ENCODE data around the gene RTN4RL2.

RTN4RL2 gene

DNA sequence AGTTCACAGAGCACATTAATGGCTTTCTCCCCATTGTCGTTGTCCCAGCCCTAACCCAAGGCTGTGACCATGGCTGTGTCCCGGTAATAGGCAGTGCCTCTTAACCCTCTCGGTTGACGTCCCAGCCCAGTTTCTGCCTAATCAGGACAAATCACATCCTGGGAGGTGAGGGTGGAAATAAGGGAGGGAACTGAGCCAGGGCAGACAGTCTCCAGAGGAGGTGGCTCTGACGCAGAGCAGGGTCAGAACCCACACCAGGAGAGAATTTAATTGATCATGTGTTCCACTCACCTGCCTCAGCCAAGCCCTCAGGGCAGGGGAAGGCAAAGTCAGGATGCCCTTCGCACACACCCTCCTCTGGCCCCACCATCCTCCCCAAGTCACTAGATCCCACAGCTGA is 38.2 kb downstream of the RTN4RL2 start:
- in situ Hi-C loops (cut with MboI; ENCODE audit: low sequenced_read_pairs), result no loop called here

DNA sequence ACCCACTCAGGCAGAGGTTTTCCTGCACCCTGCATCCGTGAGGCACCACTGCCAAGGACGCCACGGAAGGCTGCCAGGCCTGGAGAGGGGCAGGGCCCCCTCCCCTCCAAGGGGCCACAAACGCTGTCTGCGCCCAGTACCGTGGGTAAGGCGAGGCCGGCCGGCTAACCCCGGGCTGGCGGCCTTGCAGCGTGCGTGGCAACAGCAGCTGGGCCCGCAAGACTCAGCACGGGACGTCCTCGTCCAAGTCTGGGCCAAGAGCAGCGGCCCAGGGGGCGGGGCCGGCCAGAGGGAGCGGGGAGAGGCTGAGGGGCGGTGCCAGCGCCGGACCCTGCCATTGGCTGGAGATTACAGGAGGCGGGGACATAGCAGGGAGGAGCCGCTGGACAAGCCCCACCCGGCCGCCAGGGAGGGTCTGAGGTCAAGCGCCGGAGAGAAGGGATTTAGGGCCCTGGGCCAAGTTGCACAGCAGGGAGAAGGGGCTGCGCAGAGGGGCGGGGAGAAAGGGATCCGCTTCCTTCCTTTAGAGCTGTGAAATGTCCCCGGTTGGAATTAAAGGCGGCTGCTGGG is 39.2 kb downstream of the RTN4RL2 start:
- in situ Hi-C loops (cut with MboI; ENCODE audit: low sequenced_read_pairs), result no loop called here

DNA sequence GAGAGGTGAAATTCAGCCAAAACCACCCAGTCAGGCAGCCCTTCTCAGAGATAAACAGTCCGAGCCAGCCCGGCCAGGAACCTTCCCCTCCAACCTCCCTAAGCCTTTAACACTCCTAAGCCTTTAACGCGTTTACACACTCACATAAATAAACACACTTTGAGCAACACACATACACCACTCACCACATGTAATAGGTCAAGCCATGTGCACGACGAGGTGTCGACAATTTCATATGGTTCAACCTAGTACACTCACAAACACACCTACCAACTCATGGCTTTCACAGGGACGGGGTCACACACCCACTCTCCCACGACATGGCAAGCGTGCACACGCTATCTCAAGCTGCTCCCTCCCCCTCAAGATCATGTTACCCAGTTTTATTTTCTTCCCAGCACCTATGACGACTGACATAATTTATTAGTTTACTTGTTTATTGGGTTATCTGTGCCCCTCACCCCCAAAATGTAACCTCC is 39.7 kb downstream of the RTN4RL2 start:
- in situ Hi-C loops (cut with MboI; ENCODE audit: low sequenced_read_pairs), result no loop called here

DNA sequence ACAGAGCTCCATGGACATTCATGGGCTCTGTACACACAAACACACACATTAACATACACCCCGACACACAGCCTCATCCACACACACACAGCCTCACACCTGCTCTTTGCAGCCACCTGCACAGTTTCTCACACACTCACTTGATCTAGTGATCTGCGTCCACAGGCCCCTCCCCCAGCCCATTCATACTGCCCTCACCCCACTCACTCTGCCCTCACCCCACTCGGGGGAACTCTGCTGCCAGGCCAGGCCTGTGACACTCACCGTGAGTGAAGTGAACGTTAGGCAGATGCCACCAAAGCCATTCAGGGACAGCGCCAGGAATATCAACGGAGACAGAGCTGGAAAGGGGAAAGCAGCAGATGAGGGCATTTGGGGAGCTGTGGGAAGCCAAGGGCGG is 40.2 kb downstream of the RTN4RL2 start:
- in situ Hi-C loops (cut with MboI; ENCODE audit: low sequenced_read_pairs), result no loop called here

DNA sequence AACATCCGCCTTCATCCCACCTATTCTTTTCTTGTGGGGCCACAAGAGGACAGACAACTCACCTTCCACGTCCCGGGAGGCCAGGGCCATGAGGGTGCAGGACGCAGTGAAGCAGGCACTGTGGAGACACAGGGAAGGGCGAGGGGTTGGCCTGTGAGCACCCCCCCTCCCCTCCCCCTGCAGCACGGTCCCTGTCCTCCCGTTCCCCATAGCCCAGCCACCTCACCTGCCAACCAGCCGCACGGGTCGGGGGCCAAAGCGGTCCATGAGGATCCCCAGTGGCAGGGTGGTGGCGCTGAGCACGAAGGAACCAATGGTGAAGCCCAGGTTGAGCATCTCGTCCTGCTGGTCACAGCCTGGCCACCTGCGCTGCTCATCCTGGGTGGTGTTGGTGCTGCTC is 40.6 kb downstream of the RTN4RL2 start:
- in situ Hi-C loops (cut with MboI; ENCODE audit: low sequenced_read_pairs), result no loop called here

DNA sequence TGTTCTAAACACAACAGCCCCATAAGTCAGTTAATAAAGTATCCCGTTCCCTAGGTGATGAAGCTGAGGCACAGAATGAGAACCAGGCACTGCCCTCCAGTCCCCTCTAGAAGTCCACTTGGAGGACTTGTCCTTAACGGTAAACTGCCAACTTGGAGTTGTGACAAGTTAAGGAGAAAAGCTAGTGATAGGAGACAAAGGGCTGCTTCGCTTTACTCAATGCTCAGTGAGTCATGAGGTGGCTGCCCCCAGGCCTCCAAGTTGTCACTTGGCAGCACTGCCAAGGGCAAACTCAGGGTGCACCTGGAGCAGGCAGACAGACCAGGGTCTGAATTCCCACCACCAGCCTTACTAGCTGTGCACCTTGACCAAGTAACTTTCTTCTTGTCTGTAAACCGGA is 41.6 kb downstream of the RTN4RL2 start:
- in situ Hi-C loops (cut with MboI; ENCODE audit: low sequenced_read_pairs), result no loop called here

DNA sequence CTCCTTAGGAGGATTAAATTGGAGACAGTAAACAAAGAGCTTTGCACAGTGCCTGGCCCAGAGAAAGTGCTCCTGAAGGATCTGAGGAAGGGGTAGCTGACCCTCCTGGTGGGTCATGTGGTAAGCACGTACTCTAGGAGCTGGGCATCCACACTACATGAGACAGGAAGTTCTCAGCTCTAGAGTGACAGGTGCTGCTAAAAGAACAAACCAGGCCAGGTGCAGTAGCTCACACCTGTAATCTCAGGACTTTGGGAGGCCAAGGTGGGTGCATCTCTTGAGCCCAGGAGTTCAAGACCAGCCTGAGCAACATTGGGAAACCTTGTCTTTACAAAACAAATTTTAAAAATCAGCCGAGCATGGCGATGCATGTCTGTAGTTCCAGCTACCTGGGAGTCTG is 42.0 kb downstream of the RTN4RL2 start:
- in situ Hi-C loops (cut with MboI; ENCODE audit: low sequenced_read_pairs), result no loop called here

DNA sequence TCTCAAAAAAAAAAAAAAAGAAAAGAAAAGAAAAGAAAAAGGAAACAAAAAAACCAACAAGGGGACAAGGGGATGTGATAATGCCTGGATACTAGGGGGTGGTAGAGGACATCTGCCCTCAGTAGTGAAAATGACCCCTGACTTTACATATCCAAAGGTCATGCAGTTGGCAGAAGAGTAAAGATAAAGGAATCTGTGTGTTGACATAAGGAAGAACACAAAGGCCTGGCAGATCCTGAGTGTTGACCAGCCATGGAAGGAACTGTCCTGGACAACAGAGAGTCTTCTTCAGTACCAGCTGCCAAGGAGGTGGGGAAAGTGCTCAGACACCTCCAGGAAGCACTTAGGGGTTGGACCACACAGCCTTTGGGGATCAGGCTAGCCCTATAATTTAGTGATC is 42.5 kb downstream of the RTN4RL2 start:
- in situ Hi-C loops (cut with MboI; ENCODE audit: low sequenced_read_pairs), result no loop called here

DNA sequence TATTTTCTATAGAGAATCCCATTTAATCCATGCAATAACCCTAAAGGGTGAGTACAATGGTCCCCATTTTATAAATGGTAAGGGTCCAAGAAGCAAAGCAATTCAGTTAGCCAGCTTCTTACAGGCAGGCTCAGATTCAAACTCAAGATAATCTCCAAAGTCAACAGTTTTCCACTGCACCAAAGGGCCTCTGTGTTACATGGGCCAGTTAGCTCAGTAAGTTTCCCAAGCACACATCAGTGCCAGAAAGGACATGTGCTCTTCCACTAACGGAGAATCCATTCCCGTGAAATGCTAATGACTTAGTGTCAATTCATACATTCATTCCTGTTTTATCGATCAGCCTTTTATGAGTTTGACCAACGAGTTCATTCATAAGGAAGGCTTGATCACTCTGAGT is 44.2 kb downstream of the RTN4RL2 start:
- in situ Hi-C loops (cut with MboI; ENCODE audit: low sequenced_read_pairs), result no loop called here

DNA sequence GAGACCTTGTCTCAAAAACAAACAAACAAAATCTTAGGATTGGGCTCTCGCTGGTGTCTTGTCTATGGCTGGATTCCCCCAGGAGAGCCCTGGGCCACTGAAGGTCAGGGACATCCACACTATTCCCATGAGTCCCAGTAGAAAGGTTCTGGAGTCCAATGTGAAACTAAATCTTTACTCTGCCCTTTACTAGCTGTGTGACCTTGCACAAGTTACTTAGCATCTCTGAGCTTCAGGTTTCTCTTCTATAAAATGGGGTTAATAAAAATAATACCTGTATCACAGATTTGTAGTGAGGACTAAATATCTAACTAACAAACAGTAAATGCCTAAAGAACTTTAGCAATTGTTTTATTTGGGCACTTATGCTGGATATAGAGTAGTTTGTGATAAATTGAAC is 46.2 kb downstream of the RTN4RL2 start:
- in situ Hi-C loops (cut with MboI; ENCODE audit: low sequenced_read_pairs), result no loop called here

DNA sequence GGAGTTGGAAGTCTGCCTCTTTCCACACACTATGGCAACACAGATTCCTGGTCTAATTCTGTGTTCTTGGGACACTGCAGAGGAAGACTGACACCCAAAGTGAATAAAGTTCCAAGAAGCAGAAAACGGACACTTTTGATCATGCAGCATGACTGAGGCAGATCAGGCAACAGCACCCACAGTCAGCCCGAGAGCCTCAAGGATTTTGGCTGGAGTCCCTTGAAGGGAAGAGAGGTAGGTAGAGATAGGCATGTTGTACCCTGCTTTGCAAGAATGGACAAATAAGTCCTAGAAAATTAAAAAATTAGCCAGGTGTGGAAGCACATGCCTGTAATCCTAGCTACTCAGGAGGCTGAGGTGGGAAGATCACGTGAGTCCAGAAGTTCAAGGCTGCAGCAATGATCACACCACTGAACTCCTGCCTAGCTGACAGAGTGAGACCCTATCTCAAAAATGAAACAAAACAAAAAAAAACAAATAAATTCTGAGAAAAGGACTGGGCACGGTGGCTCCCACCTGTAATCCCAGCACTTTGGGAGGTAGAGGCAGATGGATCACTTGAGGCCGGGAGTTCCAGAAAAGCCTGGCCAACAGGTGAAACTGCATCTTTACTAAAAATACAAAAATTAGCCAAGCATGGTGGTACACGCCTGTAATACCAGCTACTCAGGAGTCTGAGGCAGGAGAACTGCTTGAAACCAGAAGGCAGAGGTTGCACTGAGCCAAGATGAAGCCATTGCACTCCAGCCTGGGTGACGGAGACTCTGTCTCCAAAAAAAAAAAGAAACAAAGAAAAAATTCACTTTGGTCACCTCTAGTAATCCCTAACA is 48.2 kb downstream of the RTN4RL2 start:
- in situ Hi-C loops (cut with MboI; ENCODE audit: low sequenced_read_pairs), result no loop called here

DNA sequence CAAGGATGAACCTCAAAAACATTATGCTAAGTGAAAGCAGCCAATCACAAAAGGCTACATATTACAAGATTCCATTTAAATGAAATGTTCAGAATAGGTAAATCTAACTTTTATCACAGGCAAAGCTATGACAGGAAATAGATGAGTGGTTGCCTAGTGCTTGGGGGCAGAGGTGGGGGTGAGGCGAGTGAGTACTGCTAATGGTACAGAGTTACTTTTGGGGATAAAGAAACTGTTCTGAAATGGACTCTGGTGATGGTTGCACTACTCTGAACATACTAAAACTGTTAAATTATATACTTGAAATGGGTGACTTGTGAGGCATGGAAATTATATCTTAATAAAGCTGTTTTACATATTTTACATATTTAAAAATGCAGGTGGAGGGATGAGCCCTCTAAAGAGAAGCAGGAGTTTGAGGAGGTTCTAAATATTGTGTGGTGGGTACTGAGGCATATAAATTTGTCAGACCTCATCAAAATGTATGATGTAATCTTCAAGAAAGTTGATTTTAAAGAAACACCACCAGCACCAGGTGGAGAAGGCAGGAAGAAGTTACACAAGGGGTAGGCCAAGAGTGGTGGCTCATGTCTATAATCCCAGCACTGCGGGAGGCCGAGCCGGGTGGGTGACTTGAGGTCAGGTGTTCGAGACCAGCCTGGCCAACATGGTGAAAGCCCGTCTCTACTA is 51.6 kb downstream of the RTN4RL2 start:
- in situ Hi-C loops (cut with MboI; ENCODE audit: low sequenced_read_pairs), result no loop called here

DNA sequence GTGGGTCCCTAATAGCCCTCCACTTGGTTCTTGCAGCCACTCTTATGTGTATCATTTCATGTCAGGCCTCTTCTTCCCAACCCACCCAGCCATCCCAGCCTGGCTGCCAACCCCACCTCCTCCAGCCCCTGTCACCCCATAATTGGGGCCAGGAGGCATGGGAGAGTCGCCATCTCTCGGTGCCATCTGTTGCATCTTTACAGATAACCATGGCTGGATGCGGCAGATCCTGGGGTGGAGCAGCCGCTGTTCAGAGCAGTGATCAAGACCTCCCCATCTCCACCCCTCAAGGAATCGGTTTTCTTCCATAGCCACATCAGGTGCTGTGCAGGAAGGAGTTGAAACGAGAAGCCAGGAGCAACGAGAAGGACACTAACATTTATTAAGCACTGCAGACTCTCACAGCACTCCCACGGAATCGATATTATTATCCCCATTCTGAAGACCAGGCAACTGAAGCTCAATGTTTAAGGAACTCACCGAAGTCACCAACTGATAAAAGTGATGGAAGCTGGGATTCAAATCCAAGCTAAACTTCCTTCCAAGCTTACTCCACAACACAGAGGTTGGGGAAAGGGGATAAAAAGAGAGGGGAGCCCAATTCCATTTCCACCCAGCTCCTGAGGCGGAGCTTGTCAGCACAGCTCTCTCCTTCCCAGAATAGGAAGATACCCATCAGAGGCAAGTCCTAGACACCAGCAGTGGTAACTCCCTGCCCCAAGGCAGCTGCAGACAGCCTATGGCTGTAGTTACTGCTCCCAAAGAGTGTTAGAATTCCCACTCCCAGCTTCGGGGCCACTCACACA is 52.5 kb downstream of the RTN4RL2 start:
- in situ Hi-C loops (cut with MboI; ENCODE audit: low sequenced_read_pairs), result no loop called here

DNA sequence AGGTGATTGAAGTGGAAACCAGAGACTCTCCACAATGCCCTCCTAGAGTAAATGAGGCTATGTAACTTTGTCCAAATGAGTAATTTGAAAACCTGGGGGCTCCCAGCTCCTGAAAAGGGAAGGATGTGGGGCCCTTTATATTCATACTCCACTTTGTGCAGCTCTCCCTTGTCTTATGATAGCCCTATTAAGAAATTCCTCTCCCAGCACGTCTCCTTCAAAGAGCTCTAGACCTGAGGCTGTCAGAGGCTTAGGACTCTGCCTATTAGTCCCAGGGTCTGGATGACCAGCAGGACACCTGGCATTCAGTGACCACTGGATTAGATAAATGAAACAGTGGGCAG is 53.1 kb downstream of the RTN4RL2 start:
- in situ Hi-C loops (cut with MboI; ENCODE audit: low sequenced_read_pairs), result no loop called here

DNA sequence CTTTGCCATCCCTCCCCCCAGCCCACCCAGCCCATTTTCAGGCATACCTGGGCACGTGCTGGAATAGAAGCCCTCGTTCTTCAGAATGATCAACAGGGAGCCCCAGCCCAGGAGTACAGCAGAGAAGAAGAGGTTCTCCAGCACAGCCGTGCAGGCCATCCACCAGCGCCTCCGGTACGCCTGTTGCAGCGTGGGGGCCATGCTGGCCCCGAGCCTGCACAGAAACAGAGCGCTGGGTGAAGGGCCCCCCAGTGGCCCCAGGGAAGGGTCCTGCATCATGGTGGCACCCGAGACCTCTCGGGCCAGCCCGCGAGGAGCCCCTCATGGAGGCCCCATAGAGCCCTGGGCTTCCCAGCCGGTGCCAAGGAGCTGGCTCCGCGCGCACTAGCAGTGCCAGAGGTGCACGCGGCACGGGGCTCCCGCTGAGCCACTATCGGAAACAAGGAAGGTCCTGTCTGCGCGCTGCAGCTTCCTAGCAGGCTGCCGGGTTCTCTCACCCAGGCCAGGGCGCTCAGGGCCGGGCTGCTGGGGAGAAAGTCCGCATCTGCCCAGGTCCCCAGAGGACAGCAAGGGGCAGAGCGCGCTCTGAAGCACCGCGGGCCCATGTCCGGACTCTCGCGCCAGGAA is 53.7 kb downstream of the RTN4RL2 start:
- in situ Hi-C loops (cut with MboI; ENCODE audit: low sequenced_read_pairs), result no loop called here

DNA sequence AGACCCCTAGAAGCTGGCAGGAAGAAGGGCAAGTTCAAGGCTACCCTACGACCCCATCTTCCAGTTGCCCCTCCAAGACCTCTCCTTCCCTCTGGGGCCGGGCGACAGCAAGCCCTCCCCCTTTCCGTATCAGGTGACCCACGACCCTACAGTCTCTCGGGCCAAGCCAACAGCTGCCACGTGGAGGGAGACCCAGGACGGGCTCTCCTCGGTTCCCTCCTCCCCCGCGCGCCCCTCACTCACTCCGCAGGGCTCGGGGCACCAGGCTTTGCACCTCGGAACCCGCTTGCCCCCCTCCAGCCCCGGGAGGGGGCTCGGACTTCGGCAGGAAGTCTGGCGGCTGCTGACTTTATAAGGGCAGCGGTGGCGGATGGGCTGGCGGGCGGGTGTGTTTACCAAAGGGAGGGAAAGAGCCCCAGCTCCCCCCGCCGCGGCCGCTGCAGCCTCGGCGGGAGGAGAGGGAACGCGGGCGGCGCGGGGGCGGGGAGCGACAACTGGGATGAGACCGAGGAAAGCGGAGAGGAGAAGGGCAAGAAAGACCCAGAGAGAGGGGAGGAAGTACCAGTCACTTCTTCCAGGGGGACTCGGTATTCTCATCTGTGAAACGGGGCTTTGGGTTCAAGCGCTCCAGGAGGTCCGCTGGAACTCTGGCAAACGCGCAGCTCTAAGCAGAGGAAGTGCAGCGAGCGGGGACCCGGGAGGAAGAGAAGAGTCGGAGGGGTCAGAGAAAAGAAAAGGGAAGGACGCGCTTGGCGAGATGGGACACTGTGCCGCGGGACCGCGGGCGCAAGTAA is 54.4 kb downstream of the RTN4RL2 start:
- in situ Hi-C loops (cut with MboI; ENCODE audit: low sequenced_read_pairs), result no loop called here

DNA sequence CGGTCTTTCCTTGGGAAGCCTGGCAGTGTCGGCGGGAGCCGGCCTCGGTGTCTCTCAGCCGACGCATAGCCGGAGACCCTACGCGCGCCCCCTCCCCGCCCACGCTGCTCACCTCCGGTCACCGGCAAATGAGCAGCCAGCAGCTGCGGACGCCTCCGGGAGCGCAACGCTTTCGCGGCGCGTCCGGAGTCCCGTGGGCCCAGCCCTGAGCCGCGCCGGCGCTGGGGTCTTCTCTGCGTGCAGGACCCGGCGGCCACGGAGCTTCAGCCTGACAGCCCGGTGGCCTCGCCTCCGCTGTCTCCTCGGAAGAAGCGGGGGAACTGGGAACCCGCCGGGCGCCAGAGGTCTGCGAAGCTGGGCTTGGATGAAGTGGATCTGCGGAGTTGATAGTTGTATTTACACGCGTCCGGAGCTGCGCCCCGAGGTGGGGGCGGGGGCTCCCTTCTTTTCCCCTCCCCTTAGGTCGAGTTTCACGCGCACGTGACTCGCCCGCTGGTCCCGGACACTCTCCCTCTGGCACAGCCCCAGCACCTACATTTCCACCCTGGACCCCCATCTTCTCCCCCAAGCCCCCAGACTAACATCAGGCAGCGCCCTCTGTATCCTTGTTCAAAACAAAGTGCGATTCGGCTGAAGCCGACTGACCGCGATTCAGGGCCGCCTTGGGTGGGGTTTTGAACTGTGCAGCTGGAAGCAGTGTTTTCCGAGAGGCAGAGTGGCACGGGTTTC is 55.2 kb downstream of the RTN4RL2 start, which contains the start of gene SLC43A1:
TSS of gene SLC43A1 (minus strand) at position 371 of the 729 bp plus-strand sequence. CDS start 1,591 bp downstream, outside the sequence.
- in situ Hi-C loops (cut with MboI; ENCODE audit: low sequenced_read_pairs), result no loop called here

DNA sequence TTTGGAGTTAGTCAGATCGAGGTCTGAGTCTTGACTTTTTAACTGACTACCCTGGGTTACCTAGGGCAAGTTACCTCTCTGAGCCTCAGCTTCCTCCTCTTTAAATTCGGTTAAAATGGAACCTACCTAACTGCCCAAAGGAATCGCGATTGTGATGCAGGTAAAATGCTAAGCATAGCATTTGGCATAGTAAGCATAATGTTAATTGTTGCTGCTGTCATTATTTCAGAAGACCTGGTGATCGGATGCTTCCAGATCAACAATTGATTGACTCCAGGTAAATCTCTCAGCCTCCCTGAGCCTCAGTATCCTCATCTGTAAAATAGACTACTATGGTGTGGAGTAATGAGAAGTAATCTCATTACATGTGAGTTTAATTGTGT is 55.7 kb downstream of the RTN4RL2 start:
- in situ Hi-C loops (cut with MboI; ENCODE audit: low sequenced_read_pairs), result no loop called here

DNA sequence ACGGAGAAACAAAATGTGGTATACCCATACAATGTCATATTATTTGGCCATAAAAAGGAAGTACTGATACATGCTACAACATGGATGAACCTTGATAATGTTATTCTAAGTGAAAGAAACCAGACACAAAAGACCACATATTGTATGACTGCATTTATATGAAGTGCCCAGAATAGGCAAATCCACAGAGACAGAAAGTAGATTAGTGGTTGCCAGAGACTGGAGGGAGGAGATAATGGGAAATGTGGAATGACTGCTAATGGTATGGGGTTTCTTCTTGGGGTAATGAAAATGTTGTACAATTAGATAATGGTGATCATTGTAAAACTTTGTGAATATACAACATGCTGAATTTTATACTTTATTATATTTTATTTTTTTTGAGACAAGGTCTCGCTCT is 60.8 kb downstream of the RTN4RL2 start:
- in situ Hi-C loops (cut with MboI; ENCODE audit: low sequenced_read_pairs), result no loop called here
